SK-N-SH treated with all-trans-retinoic acid at 6 μM for 48 hours (cell line): Measurements from ENCODE around the gene TCF25.

Experiments used
- ATAC-seq: fragments of 200-7000 bp; cut with Tn5 transposase; 3 replicates; pipeline ENCODE4 v1.9.1; 2020; ENCODE audit warnings: mild to moderate bottlenecking, moderate library complexity
- ARNTL ChIP-seq: fragments of 450-650 bp; formaldehyde crosslinking; IDR thresholded peaks from 2 replicates; pipeline ENCODE4 v1.5.0; 2020; ENCODE audit warnings: low read depth, mild to moderate bottlenecking, moderate library complexity, borderline replicate concordance
- BACH2 ChIP-seq: fragments of 250-450 bp; sonication (Bioruptor Pico); IDR thresholded peaks from 2 replicates; pipeline ENCODE4 v1.9.0; 2021; ENCODE audit warnings: mild to moderate bottlenecking, borderline replicate concordance
- CSDC2 ChIP-seq: fragments of 250-450 bp; sonication (Bioruptor Pico); IDR thresholded peaks from 2 replicates; pipeline ENCODE4 v1.5.0; 2020; ENCODE audit warnings: mild to moderate bottlenecking, moderate library complexity
- ESRRG ChIP-seq: fragments of 250-450 bp; sonication (Bioruptor Pico); IDR thresholded peaks from 2 replicates; pipeline ENCODE4 v1.6.1; 2021; ENCODE audit warnings: mild to moderate bottlenecking
- GLIS3 ChIP-seq: fragments of 250-450 bp; sonication (Bioruptor Pico); IDR thresholded peaks from 2 replicates; pipeline ENCODE4 v1.5.0; 2020; ENCODE audit warnings: mild to moderate bottlenecking, moderate library complexity
- OSR1 ChIP-seq: fragments of 250-450 bp; sonication (Bioruptor Pico); IDR thresholded peaks from 2 replicates; pipeline ENCODE4 v1.8.0; 2022; ENCODE audit warnings: moderate library complexity, mild to moderate bottlenecking, inconsistent platforms
- PATZ1 ChIP-seq: fragments of 250-450 bp; sonication (Bioruptor Pico); IDR thresholded peaks from 2 replicates; pipeline ENCODE4 v1.8.0; 2020; ENCODE audit warnings: mild to moderate bottlenecking, moderate library complexity, borderline replicate concordance
- PPARA ChIP-seq: fragments of 250-450 bp; sonication (Bioruptor Pico); IDR thresholded peaks from 2 replicates; pipeline ENCODE4 v1.5.0; 2020; ENCODE audit warnings: mild to moderate bottlenecking, borderline replicate concordance
- RARB ChIP-seq: fragments of 250-450 bp; sonication (Bioruptor Pico); IDR thresholded peaks from 2 replicates; pipeline ENCODE4 v1.8.0; 2021; ENCODE audit warnings: mild to moderate bottlenecking, moderate library complexity
- SNAI2 ChIP-seq: fragments of 250-450 bp; sonication (Bioruptor Pico); IDR thresholded peaks from 2 replicates; pipeline ENCODE4 v1.5.0; 2020; ENCODE audit warnings: mild to moderate bottlenecking, moderate library complexity
- TOX ChIP-seq: fragments of 250-450 bp; sonication (Bioruptor Pico); IDR thresholded peaks from 2 replicates; pipeline ENCODE4 v1.8.0; 2021; ENCODE audit warnings: mild to moderate bottlenecking, moderate library complexity, borderline replicate concordance
- TSHZ2 ChIP-seq: fragments of 250-450 bp; sonication (Bioruptor Pico); IDR thresholded peaks from 2 replicates; pipeline ENCODE4 v1.5.0; 2020; ENCODE audit warnings: mild to moderate bottlenecking, moderate library complexity
- ZFP3 ChIP-seq: fragments of 250-450 bp; sonication (Bioruptor Pico); IDR thresholded peaks from 2 replicates; pipeline ENCODE4 v1.5.0; 2020; ENCODE audit warnings: mild to moderate bottlenecking, moderate library complexity
- ZFP30 ChIP-seq: fragments of 450-650 bp; formaldehyde crosslinking; IDR thresholded peaks from 2 replicates; pipeline ENCODE4 v1.5.0; 2022; ENCODE audit warnings: mild to moderate bottlenecking, moderate library complexity
- ZNF565 ChIP-seq: fragments of 450-650 bp; formaldehyde crosslinking; conservative IDR thresholded peaks from 2 replicates; pipeline ENCODE4 v1.5.0; 2020; ENCODE audit warnings: low read depth, mild to moderate bottlenecking, moderate library complexity
- ZNF8 ChIP-seq: fragments of 450-650 bp; formaldehyde crosslinking; IDR thresholded peaks from 2 replicates; pipeline ENCODE4 v1.5.0; 2020; ENCODE audit warnings: mild to moderate bottlenecking, moderate library complexity
- TF ChIP-seq, protein P1 (sequence below): fragments of 250-450 bp; sonication (Bioruptor Pico); IDR thresholded peaks from 2 replicates; pipeline ENCODE4 v1.5.1; 2020; ENCODE audit warnings: low read depth, mild to moderate bottlenecking, moderate library complexity
- TF ChIP-seq, protein P2 (sequence below): fragments of 250-450 bp; sonication (Bioruptor Pico); IDR thresholded peaks from 2 replicates; pipeline ENCODE4 v1.5.1; 2021; ENCODE audit warnings: mild to moderate bottlenecking, moderate library complexity

The TCF25 gene

DNA sequence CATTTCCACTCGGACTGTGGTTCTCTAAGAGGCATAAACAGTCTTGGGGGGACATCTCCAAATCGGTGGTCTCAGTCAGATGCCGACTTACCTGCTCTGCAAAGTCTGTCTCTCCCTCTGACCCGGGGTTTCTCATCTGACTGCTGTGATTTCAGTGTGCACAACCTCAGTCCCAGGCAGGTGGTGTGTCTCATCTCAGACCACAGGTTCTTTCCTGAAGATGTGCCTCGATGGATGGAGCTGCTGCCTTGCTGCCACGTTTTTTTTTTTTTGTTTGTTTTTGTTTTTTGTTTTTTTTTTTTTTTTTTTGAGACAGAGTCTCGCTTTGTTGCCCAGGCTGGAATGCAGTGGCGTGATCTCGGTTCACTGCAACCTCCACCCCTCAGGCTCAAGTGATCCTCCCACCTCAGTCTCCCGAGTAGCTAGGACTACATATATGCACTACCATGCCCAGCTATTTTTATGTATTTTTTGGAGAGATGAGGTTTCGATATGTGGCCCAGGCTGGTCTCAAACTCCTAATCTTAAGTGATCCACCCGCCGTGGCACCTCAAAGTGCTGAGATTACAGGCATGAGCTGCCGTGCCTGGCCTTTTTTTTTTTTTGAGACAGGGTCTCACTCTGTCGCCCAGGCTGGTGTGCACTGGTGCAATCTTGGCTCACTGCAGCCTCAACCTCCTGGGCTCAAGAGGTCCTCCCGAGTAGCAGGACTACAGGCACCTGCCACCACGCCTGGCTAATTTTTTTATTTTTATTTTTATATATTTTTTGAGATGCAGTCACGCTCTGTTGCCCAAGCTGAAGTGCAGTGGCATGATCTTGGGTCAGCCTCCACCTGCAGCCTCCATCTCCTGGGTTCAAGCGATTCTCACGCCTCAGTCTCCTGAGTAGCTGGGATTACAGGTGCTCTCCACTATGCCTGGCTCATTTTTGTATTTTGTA lies 29.7 kb upstream of the TCF25 start:
- TF ChIP-seq RARB (CRISPR knock-in tag) (no peak), ARNTL (CRISPR knock-in tag) (no peak), GLIS3 (CRISPR knock-in tag) (no peak), PATZ1 (no peak), BACH2 (CRISPR knock-in tag) (no peak), TSHZ2 (CRISPR knock-in tag) (no peak), ZFP3 (no peak), PPARA (CRISPR knock-in tag) (no peak), ZNF565 (CRISPR knock-in tag) (no peak)
- TF ChIP-seq, protein P1, sequence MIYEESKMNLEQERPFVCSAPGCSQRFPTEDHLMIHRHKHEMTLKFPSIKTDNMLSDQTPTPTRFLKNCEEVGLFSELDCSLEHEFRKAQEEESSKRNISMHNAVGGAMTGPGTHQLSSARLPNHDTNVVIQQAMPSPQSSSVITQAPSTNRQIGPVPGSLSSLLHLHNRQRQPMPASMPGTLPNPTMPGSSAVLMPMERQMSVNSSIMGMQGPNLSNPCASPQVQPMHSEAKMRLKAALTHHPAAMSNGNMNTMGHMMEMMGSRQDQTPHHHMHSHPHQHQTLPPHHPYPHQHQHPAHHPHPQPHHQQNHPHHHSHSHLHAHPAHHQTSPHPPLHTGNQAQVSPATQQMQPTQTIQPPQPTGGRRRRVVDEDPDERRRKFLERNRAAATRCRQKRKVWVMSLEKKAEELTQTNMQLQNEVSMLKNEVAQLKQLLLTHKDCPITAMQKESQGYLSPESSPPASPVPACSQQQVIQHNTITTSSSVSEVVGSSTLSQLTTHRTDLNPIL (CRISPR knock-in tag) = no peak
- no peak for ATAC-seq

DNA sequence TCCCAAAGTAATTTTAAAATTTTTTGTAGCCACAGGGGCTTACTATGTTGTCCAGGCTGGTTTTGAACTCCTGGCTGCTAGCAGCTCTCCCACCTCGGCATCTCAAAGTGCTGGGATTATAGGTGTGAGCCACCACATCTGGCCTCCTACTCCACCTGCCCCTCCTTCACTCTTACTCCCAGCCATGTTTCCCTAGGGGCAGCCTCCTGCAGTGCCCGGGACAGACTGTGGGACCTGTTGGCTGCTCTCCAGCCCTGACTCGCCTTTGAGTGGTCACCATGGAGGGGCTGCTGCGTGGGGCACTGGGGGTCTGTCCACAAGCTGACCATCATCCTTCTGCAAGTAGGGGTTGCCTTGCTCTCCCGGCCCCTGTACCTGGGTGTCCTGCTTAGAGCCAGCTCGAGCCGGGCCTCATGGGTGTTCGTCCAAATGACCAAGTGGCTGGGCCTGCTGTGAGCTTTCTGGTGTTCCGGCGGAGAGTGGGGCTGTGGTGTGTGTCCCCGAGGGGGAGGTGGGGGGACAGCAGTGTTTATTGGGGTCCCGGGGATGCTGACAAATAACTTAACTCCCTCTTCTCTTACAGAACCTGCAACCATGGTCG lies 28.6 kb upstream of the TCF25 start:
- ATAC-seq = no peak
- TF ChIP-seq PPARA (CRISPR knock-in tag) (no peak), PATZ1 (no peak), CSDC2 (CRISPR knock-in tag) (no peak), ZFP30 (CRISPR knock-in tag) (no peak), RARB (CRISPR knock-in tag) (no peak), ZNF565 (CRISPR knock-in tag) (no peak), ZFP3 (no peak), ZNF8 (CRISPR knock-in tag) (no peak), ESRRG (CRISPR knock-in tag) (no peak), TOX (CRISPR knock-in tag) (no peak)

GRCh38 chr16:89845417-89845816 lies 28.0 kb upstream of the TCF25 start:
- ATAC-seq = no peak
- TF ChIP-seq OSR1 (CRISPR knock-in tag) (no peak), TSHZ2 (CRISPR knock-in tag) (no peak), PATZ1 (no peak), RARB (CRISPR knock-in tag) (no peak), CSDC2 (CRISPR knock-in tag) (no peak), SNAI2 (CRISPR knock-in tag) (no peak)
- TF ChIP-seq, protein P1 (CRISPR knock-in tag) = no peak
- TF ChIP-seq, protein P2, sequence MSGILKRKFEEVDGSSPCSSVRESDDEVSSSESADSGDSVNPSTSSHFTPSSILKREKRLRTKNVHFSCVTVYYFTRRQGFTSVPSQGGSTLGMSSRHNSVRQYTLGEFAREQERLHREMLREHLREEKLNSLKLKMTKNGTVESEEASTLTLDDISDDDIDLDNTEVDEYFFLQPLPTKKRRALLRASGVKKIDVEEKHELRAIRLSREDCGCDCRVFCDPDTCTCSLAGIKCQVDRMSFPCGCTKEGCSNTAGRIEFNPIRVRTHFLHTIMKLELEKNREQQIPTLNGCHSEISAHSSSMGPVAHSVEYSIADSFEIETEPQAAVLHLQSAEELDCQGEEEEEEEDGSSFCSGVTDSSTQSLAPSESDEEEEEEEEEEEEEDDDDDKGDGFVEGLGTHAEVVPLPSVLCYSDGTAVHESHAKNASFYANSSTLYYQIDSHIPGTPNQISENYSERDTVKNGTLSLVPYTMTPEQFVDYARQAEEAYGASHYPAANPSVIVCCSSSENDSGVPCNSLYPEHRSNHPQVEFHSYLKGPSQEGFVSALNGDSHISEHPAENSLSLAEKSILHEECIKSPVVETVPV (CRISPR knock-in tag) = no peak
